Measurements from ENCODE around the gene CCL27.
"Not testable (repeated sequence)": the region's sequence is repeated elsewhere in the genome, so short reads cannot be mapped to it uniquely, and the experiment has no call there.

DNA sequence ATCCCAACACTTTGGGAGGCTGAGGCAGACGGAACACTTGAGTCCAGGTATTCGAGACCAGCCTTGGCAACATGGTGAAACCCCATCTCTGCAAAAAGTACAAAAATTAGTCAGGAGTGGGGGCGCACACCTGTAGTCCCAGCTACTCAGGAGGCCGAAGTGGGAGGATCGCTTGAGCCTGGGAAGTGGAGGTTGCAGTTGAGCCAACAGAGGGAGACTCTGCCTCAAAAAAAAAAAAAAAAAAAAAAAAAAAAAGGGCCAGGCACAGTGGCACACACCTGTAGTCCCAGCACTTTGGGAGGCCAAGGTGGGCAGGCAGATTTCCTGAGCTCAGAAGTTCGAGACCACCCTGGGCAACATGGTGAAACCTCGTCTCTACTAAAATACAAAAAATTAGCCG is 23.1 kb downstream of the CCL27 start:
- TF ChIP-seq, protein P1, sequence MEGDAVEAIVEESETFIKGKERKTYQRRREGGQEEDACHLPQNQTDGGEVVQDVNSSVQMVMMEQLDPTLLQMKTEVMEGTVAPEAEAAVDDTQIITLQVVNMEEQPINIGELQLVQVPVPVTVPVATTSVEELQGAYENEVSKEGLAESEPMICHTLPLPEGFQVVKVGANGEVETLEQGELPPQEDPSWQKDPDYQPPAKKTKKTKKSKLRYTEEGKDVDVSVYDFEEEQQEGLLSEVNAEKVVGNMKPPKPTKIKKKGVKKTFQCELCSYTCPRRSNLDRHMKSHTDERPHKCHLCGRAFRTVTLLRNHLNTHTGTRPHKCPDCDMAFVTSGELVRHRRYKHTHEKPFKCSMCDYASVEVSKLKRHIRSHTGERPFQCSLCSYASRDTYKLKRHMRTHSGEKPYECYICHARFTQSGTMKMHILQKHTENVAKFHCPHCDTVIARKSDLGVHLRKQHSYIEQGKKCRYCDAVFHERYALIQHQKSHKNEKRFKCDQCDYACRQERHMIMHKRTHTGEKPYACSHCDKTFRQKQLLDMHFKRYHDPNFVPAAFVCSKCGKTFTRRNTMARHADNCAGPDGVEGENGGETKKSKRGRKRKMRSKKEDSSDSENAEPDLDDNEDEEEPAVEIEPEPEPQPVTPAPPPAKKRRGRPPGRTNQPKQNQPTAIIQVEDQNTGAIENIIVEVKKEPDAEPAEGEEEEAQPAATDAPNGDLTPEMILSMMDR (IDR thresholded peaks at IDR 0.05) = not testable (repeated sequence)
- TF ChIP-seq POLR2A (IDR thresholded peaks at IDR 0.05) = not testable (repeated sequence)

All from esophagus squamous epithelium (tissue), 4 donors.